Right lobe of liver (tissue), 6 donors: ENCODE data around the gene POU5F2. TPM values are rescaled to one million over a fixed set of nuclear protein-coding genes. Genes with fewer than 3 reads are reported as not detected.

Experiments used
- ATAC-seq, 4 donors: fragments of 200-7000 bp; cut with Tn5 transposase; one replicate each; pipeline ENCODE4 v1.9.1; 2020; ENCODE audit warnings: mild to moderate bottlenecking in 4 of 4, moderate library complexity in 4 of 4
- DNase-seq, 3 donors: peaks; one replicate each; pipeline ENCODE4 v3.0.0-alpha.2; 2020
- H3K27ac ChIP-seq, 3 donors: fragments of 200-600 bp; one replicate each; pipeline ENCODE4 v1.8.0; 2022
- H3K27me3 ChIP-seq, 2 donors: fragments of 200-600 bp; one replicate each; pipeline ENCODE4 v1.8.0; 2022
- H3K36me3 ChIP-seq, 4 donors: fragments of 200-600 bp; sonication (generic) in 1 of 4; one replicate each; pipeline versions ENCODE4 v1.5.1 to v1.8.0; 2017 to 2022; ENCODE audit warnings: control low read depth in 1 of 4
- H3K4me1 ChIP-seq, 4 donors: fragments of 200-600 bp; sonication (generic) in 1 of 4; one replicate each; pipeline versions ENCODE4 v1.5.1 to v1.8.0; 2017 to 2022; ENCODE audit warnings: control low read depth in 1 of 4
- H3K4me3 ChIP-seq, 3 donors: fragments of 200-600 bp; one replicate each; pipeline ENCODE4 v1.8.0; 2022
- H3K9me3 ChIP-seq, 4 donors: fragments of 200-600 bp; sonication (generic) in 1 of 4; one replicate each; pipeline versions ENCODE4 v1.5.1 to v1.8.0; 2017 to 2022; ENCODE audit warnings: control low read depth in 1 of 4
- CTCF ChIP-seq, 4 donors: fragments of 200-600 bp in 3 of 4; fragments of 450-650 bp in 1 of 4; IDR thresholded peaks; one replicate each; pipeline versions ENCODE4 v1.5.1 to v1.8.0; 2016 to 2022; ENCODE audit warnings: antibody characterized with exemption in 4 of 4, mild to moderate bottlenecking in 2 of 4
- POLR2A ChIP-seq: fragments of 450-650 bp; IDR thresholded peaks from one replicate; pipeline ENCODE4 v1.6.1; 2017; ENCODE audit warnings: antibody characterized with exemption, mild to moderate bottlenecking
- WGBS: methylation state at CpG from one replicate; pipeline ENCODE4 v1.1.6; 2018; ENCODE audit warnings: low coverage, low lambda C conversion rate; ENCODE audit not compliant: insufficient coverage; ENCODE audit errors: missing lambda C conversion rate; 5-methylcytosine and 5-hydroxymethylcytosine counted together
- intact Hi-C, 2 donors: fragments of 100-400 bp; cut with DNase I; formaldehyde crosslinking; loops; one replicate each; pipeline versions ENCODE4 v1.11.2 to v1.14.1; 2022
- total RNA-seq, 6 experiments: library from RNA; depleted of rRNA in 2 of 6; stranded (reverse); fragments of >200 nt in 2 of 6; fragmentation: NEBNext Ultra II Directional in 3 of 6; extraction: Animal tissue kit (Norgen Biotek cat#: 25700) in 3 of 6; gene quantifications; one replicate each; pipeline versions ENCODE4 v1.1.0 to v1.2.4, GENCODE V29; 2016 to 2023
- donor health status: DM: no; HTN: yes; CAD: no.
- donor health status: DM: no; HTN: no; CAD: no.
- donor health status: DM: no; HTN: no; CAD: no.
- donor health status: DM: no; HTN: yes; CAD: no.
- donor health status: DM: no; HTN: yes; CAD: no.

Gene POU5F2
- total RNA-seq, 6 experiments from 2014 or later, result 0.29 to 1.3 (median 0.52) TPM

DNA sequence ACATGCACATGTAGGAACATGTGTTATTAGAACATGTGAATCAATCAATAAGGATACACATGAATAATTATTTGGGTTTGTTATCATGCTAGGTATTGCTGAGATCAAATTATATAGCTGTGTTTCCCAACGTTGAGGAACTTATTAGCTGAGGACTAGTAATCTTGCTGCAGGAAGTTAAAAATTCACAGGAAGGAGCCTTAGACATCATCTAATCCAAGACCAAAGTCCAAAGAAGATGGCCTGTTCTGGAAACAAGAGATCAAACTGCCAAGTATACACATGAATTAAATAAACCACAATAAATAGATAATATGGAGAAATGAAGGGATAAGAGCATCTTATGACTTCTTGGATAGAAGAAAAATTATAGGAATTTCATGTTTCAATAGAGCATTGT, 19.9 kb downstream of the POU5F2 start:
- peaks cover 0 to 4% (median 0%) of the 10 kb centered on the region in 4 donors for H3K4me1 ChIP-seq
- no peaks in the 10 kb centered on the region for H3K36me3 ChIP-seq
- TF ChIP-seq POLR2A (no peak), CTCF (IDR thresholded peaks at IDR 0.05) (no peak)
- H3K9me3 ChIP-seq, result no peaks in the 10 kb centered on the region
- intact Hi-C loops, result no loop called here
- no peak overlapping the region for H3K27ac ChIP-seq
- no peaks in the 10 kb centered on the region for H3K27me3 ChIP-seq
- WGBS, result 9% methylated on average over 1 of the region's 1 CpG
- H3K4me3 ChIP-seq, result no peak overlapping the region
- peak in 1 of 4 donors; percentile 37 for ATAC-seq
- DNase-seq, result no peak

DNA sequence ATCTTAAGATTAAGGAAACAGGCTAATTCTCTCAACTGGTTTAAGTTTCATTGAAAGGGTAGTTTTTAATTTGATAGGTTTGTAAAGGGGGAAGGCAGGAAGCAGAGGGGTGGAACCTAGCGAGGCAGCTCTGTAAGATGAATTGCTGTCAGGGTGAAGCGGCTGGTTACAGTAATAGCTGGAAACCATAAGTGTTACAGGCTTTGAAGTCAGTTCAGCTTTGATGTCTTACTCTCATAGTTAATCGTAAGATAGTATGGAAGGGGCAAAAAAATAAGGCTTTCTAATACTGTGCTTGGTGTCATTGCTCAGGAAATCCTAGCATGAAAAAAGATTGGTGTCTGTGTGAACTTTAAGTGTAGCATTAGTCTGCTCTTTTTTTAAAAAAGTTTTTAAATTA, 20.3 kb downstream of the POU5F2 start:
- ATAC-seq, result no peak
- no peak overlapping the region for H3K27ac ChIP-seq
- WGBS, result 71% methylated on average over 3 of the region's 3 CpGs

DNA sequence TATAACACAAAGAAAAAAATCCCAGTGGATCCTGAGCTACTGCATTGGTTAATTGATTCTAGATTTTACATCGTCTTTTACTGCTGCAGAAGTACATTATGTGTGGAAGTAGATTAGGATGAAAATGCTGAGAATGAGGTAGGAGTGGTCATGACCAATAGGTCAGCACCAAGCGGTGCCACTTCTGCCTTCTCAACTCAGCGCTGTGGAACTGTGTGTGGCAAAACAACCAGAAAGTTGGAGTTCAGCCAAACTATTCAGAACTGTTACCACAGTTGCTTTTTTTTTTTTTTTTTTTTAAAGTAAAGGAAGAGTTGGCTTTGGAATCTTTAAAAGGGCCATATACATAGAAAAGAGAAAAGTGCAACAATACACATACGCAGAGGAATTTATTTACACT, 24.2 kb downstream of the POU5F2 start:
- Histone ChIP-seq H3K4me1 (peaks cover 0 to 4% (median 0%) of the 10 kb centered on the region in 4 donors), H3K27ac (no peak overlapping the region), H3K36me3 (no peaks in the 10 kb centered on the region), H3K27me3 (no peaks in the 10 kb centered on the region), H3K9me3 (no peaks in the 10 kb centered on the region), H3K4me3 (no peak overlapping the region)
- WGBS, result 46% methylated on average over 4 of the region's 4 CpGs
- TF ChIP-seq POLR2A (no peak), CTCF (IDR thresholded peaks at IDR 0.05) (no peak)
- peak; percentile 68 to 83 (median 80) for ATAC-seq
- peak in 2 of 3 donors; percentile 30 to 49 for DNase-seq
- intact Hi-C loops, result no loop called here

More for the DNA sequence above, 20.3 kb downstream of the POU5F2 start:
- Histone ChIP-seq H3K27me3 (no peaks in the 10 kb centered on the region), H3K36me3 (no peaks in the 10 kb centered on the region), H3K4me3 (no peak overlapping the region), H3K4me1 (peaks cover 0 to 4% (median 0%) of the 10 kb centered on the region in 4 donors), H3K9me3 (no peaks in the 10 kb centered on the region)
- DNase-seq, result no peak
- TF ChIP-seq POLR2A, result no peak
- TF ChIP-seq CTCF (IDR thresholded peaks at IDR 0.05), result no peak
- intact Hi-C loops, result no loop called here

GRCh38 chr5:93716453-93716852, 24.9 kb downstream of the POU5F2 start:
- H3K27ac ChIP-seq, result no peak overlapping the region
- ATAC-seq (no peak), DNase-seq (no peak)
- H3K9me3 ChIP-seq, result no peaks in the 10 kb centered on the region
- TF ChIP-seq POLR2A (no peak), CTCF (IDR thresholded peaks at IDR 0.05) (no peak)
- no peaks in the 10 kb centered on the region for H3K36me3 ChIP-seq
- H3K27me3 ChIP-seq, result no peaks in the 10 kb centered on the region
- H3K4me3 ChIP-seq, result no peak overlapping the region
- intact Hi-C loops, result no loop called here
- peaks cover 0 to 1% (median 0%) of the 10 kb centered on the region in 4 donors for H3K4me1 ChIP-seq

DNA sequence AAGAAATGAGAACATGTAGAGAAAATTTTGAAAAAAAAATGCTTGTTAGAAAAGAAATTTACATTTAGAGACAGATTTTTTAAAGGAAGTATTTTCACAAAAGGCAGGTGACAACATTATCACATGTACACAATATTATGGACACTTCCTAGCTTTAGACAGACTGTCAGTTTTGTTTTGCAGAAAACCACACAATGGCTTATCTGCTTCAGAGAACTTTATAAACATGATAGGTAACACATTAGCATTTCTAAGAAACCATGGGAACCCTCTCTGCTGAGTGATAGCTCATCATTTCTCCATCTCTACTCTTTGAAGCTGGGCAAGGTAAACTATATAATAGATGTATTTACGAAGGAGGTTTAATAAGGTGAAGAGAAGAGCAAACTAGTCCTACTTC, 25.6 kb downstream of the POU5F2 start:
- DNase-seq, result no peak
- H3K4me1 ChIP-seq, result no peaks in the 10 kb centered on the region
- H3K4me3 ChIP-seq, result no peak overlapping the region
- no peaks in the 10 kb centered on the region for H3K27me3 ChIP-seq
- no peak for ATAC-seq
- 86% methylated on average over 1 of the region's 1 CpG for WGBS
- H3K9me3 ChIP-seq, result no peaks in the 10 kb centered on the region
- intact Hi-C loops, result no loop called here
- H3K36me3 ChIP-seq, result no peaks in the 10 kb centered on the region
- TF ChIP-seq CTCF (IDR thresholded peaks at IDR 0.05) (no peak), POLR2A (no peak)
- no peak overlapping the region for H3K27ac ChIP-seq
